MM.1S (cell line): ENCODE results near the gene CCDC146.

Experiments used
- DNase-seq: peaks from one replicate; pipeline ENCODE4 v3.0.0-alpha.2; 2015
- H2AFZ ChIP-seq: fragments of 300-600 bp; sonication (generic); 2 replicates; pipeline ENCODE4 v1.6.0; 2016; ENCODE audit warnings: antibody characterized with exemption, low read length
- H3F3A ChIP-seq: fragments of 300-600 bp; sonication (generic); 2 replicates; pipeline ENCODE4 v1.6.1; 2016; ENCODE audit warnings: mild to moderate bottlenecking, antibody characterized with exemption, low read length, moderate library complexity, mixed read lengths; ENCODE audit not compliant: insufficient read depth
- H3K27ac ChIP-seq: fragments of 300-600 bp; sonication (generic); 2 replicates; pipeline ENCODE4 v1.5.1; 2016; ENCODE audit warnings: mild to moderate bottlenecking, low read length
- H3K27me3 ChIP-seq: fragments of 300-600 bp; sonication (generic); replicated peaks from 2 replicates; pipeline ENCODE4 v1.6.0; 2016; ENCODE audit warnings: low read length; ENCODE audit not compliant: insufficient read depth
- H3K36me3 ChIP-seq: fragments of 300-600 bp; sonication (generic); replicated peaks from 2 replicates; pipeline ENCODE4 v1.6.1; 2016; ENCODE audit warnings: mild to moderate bottlenecking, low read length, mixed read lengths; ENCODE audit not compliant: insufficient read depth
- H3K4me1 ChIP-seq: fragments of 300-600 bp; sonication (generic); 2 replicates; pipeline ENCODE4 v1.6.1; 2016; ENCODE audit warnings: low read length, mixed read lengths
- H3K4me2 ChIP-seq: fragments of 300-600 bp; sonication (generic); 2 replicates; pipeline ENCODE4 v1.6.0; 2016; ENCODE audit warnings: low read depth, low read length
- H3K4me3 ChIP-seq: fragments of 300-600 bp; sonication (generic); 2 replicates; pipeline ENCODE4 v1.5.1; 2016; ENCODE audit warnings: low read length, mixed read lengths
- H3K79me2 ChIP-seq: fragments of 300-600 bp; sonication (generic); 2 replicates; pipeline ENCODE4 v1.6.1; 2016; ENCODE audit warnings: mixed run types, low read length, mixed read lengths
- H3K9ac ChIP-seq: fragments of 300-600 bp; sonication (generic); 2 replicates; pipeline ENCODE4 v1.6.1; 2016; ENCODE audit warnings: low read length, mixed read lengths
- H3K9me2 ChIP-seq: fragments of 300-600 bp; sonication (generic); replicated peaks from 2 replicates; pipeline ENCODE4 v1.6.1; 2016; ENCODE audit warnings: mild to moderate bottlenecking, low read length, mixed read lengths; ENCODE audit not compliant: insufficient read depth
- H3K9me3 ChIP-seq: fragments of 300-600 bp; sonication (generic); replicated peaks from 2 replicates; pipeline ENCODE4 v1.6.1; 2016; ENCODE audit warnings: mild to moderate bottlenecking, low read length, mixed read lengths; ENCODE audit not compliant: insufficient read depth
- H4K20me1 ChIP-seq: fragments of 300-600 bp; sonication (generic); 2 replicates; pipeline ENCODE4 v1.6.1; 2016; ENCODE audit warnings: mild to moderate bottlenecking, low read length, moderate library complexity, mixed read lengths; ENCODE audit not compliant: insufficient read depth
- EZH2 ChIP-seq: fragments of 300-600 bp; sonication (generic); optimal IDR thresholded peaks from 2 replicates; pipeline ENCODE3; 2017; ENCODE audit warnings: low read depth, mild to moderate bottlenecking, antibody characterized with exemption, low read length, mixed read lengths
- EZH2phosphoT487 ChIP-seq: fragments of 300-600 bp; sonication (generic); IDR thresholded peaks from 2 replicates; pipeline ENCODE4 v1.6.1; 2018; ENCODE audit warnings: antibody characterized with exemption, low read length
- TF ChIP-seq, protein P1 (sequence below): fragments of 300-600 bp; sonication (generic); IDR thresholded peaks from 2 replicates; pipeline ENCODE4 v1.5.1; 2016; ENCODE audit warnings: antibody characterized with exemption, low read length, mixed read lengths

The CCDC146 gene

DNA sequence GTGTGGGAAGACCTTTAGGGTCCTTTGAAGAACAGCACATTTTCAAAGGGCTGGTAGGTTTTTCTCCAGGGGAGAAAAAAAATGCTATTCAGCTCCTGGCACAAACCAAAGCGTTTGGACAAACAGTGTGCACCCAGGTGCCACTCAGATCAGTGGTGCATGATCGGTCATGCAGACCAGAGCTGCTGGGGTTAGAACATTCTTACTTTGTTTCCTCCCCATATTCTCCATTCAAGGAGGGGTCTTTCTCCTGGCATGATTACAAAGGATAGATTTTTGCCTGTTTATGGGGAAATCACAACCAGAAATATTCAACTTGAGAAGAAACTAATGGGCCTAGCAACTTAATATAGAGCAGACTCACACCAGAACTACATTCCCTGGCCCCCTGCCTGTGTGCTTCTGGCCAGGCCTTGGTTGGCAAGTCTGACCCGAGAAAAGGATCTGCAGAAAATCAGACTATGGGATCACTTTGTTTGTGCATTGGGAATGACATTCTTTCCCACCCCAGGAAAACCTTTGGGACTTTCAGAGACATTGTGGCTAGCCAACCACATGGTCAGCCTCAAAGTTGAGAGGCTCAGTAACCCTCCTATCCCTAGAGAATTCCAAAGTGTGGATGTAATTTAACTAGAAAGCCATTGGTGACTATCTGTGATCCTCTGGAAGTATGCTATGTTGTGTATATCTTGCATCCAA lies 159.5 kb downstream of the CCDC146 start:
- Histone ChIP-seq H3K36me3 (no peaks in the 10 kb centered on the region), H3K4me3 (no peak overlapping the region), H3K4me2 (no peak overlapping the region), H3F3A (no peaks in the 10 kb centered on the region), H4K20me1 (no peaks in the 10 kb centered on the region), H3K27ac (no peak overlapping the region), H3K9me2 (no peaks in the 10 kb centered on the region), H3K4me1 (no peaks in the 10 kb centered on the region), H3K27me3 (no peaks in the 10 kb centered on the region), H2AFZ (no peak overlapping the region), H3K9me3 (no peaks in the 10 kb centered on the region), H3K79me2 (no peaks in the 10 kb centered on the region), H3K9ac (no peak overlapping the region)
- DNase-seq = no peak
- no peak for TF ChIP-seq EZH2phosphoT487
- TF ChIP-seq EZH2 = no peak
- TF ChIP-seq, protein P1, sequence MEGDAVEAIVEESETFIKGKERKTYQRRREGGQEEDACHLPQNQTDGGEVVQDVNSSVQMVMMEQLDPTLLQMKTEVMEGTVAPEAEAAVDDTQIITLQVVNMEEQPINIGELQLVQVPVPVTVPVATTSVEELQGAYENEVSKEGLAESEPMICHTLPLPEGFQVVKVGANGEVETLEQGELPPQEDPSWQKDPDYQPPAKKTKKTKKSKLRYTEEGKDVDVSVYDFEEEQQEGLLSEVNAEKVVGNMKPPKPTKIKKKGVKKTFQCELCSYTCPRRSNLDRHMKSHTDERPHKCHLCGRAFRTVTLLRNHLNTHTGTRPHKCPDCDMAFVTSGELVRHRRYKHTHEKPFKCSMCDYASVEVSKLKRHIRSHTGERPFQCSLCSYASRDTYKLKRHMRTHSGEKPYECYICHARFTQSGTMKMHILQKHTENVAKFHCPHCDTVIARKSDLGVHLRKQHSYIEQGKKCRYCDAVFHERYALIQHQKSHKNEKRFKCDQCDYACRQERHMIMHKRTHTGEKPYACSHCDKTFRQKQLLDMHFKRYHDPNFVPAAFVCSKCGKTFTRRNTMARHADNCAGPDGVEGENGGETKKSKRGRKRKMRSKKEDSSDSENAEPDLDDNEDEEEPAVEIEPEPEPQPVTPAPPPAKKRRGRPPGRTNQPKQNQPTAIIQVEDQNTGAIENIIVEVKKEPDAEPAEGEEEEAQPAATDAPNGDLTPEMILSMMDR = no peak

DNA sequence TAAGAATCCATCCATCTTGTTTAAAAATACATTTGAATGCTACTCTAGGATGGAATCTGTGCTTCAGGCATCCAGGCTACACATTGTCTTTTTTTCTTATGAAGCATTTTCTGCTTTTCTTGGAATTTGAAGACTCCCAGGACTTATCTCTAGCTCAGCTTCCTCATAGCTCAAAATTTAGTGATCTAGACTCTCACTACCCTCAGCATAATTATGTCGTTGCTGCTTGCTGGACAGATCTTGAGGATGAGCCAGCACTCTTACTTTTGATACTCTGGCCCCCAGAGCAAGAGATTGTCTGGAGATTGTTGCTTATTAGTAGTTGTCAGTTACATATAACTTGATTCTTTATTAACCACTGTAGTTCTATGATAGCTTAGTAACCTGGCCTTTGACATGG lies 160.5 kb downstream of the CCDC146 start:
- Histone ChIP-seq H4K20me1 (no peaks in the 10 kb centered on the region), H3K36me3 (no peaks in the 10 kb centered on the region)

DNA sequence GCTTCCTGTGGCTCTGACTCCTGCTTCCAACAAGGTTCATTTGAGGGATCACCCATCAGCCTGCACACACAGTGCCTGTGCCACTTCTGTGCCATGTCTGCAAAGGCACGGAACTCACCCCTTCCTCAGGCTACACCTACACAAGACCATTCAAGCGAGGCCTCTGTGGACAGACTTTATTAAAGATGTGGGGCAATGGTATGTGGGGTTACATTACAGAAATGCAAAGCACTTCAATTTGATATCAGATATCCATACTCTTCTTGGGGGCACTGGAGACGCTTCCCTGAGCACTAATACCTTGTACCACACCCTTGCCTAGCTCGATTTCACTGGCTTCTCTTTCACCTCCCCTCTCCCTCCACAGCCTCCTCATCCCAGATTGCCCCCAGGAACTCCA lies 161.6 kb downstream of the CCDC146 start:
- H3K27ac ChIP-seq = no peak overlapping the region
- no peaks in the 10 kb centered on the region for H3K79me2 ChIP-seq
- no peaks in the 10 kb centered on the region for H3K9me3 ChIP-seq
- no peaks in the 10 kb centered on the region for H3K4me1 ChIP-seq
- H3K4me3 ChIP-seq = no peak overlapping the region
- H3K9me2 ChIP-seq = no peaks in the 10 kb centered on the region
- H3K9ac ChIP-seq = no peak overlapping the region
- no peaks in the 10 kb centered on the region for H3K27me3 ChIP-seq
- no peaks in the 10 kb centered on the region for H4K20me1 ChIP-seq
- no peak overlapping the region for H3K4me2 ChIP-seq
- no peaks in the 10 kb centered on the region for H3K36me3 ChIP-seq
- H3F3A ChIP-seq = no peaks in the 10 kb centered on the region
- no peak for DNase-seq
- TF ChIP-seq, protein P1 = no peak
- no peak for TF ChIP-seq EZH2
- no peak for TF ChIP-seq EZH2phosphoT487
- no peak overlapping the region for H2AFZ ChIP-seq

More for the DNA sequence above, 160.5 kb downstream of the CCDC146 start:
- H3K27me3 ChIP-seq = no peaks in the 10 kb centered on the region
- no peaks in the 10 kb centered on the region for H3K4me1 ChIP-seq
- H3K27ac ChIP-seq = no peak overlapping the region
- no peak overlapping the region for H3K4me2 ChIP-seq
- H3K9me3 ChIP-seq = no peaks in the 10 kb centered on the region
- H3K4me3 ChIP-seq = no peak overlapping the region
- DNase-seq = no peak
- no peaks in the 10 kb centered on the region for H3K79me2 ChIP-seq
- H3K9ac ChIP-seq = no peak overlapping the region
- no peak for TF ChIP-seq EZH2
- TF ChIP-seq EZH2phosphoT487 = no peak
- TF ChIP-seq, protein P1 = no peak
- H3F3A ChIP-seq = no peaks in the 10 kb centered on the region
- H3K9me2 ChIP-seq = no peaks in the 10 kb centered on the region
- no peak overlapping the region for H2AFZ ChIP-seq
